Measurements from ENCODE around the gene ARHGAP8. TPM values are rescaled to one million over a fixed set of nuclear protein-coding genes. Genes with fewer than 3 reads are reported as not detected.

ARHGAP8 gene
- polyA plus RNA-seq, 3 donors: 31.4 to 51.0 (median 37.3) TPM

- peak; percentile 71 for DNase-seq
These were observed 31.2 kb upstream of the ARHGAP8 start for GRCh38 chr22:44721213-44721612.

DNA sequence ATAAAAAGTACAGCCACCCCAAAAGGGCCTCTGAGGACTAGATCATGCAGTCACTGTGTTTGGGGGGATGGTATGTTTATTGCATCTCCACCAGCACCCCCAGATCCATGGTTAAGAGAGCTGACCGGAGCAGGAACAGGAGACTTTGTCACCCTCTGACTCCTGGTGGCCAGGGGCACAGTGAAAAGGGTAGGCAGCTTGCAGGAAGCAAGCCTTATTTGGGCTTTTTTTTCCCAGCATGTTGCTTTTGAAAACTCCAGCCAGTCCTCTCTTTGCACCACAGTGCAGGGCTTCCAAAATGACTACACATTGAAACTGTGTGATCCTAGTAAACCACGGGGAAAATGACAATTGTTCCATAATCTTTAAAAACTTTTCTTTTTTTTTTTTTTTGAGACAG, 29.8 kb upstream of the ARHGAP8 start:
- no peak for DNase-seq

DNA sequence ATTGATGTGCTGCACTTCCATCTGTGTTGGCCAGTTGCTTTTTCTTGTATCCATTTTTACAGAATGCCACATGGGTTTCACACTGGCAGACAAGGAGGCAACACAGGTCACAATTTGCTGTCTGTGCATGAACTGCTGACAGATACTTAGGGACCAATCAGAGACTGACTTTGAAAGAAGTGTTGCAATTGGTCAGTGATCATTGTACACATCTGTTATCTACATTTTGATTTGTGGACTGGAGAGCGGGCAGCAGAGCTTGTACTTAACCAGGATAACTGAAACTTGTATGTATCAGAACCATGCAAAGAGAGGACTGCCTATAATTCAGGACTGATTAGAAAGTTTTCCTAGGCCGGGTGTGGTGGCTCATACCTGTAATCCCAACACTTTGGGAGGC, 28.6 kb upstream of the ARHGAP8 start:
- DNase-seq: no peak

- DNase-seq: no peak
These were observed 28.0 kb upstream of the ARHGAP8 start for GRCh38 chr22:44724416-44724815.

- no peak for DNase-seq
These were observed 27.5 kb upstream of the ARHGAP8 start for GRCh38 chr22:44724859-44725258.

GRCh38 chr22:44726439-44726838, 25.9 kb upstream of the ARHGAP8 start:
- DNase-seq: no peak

DNA sequence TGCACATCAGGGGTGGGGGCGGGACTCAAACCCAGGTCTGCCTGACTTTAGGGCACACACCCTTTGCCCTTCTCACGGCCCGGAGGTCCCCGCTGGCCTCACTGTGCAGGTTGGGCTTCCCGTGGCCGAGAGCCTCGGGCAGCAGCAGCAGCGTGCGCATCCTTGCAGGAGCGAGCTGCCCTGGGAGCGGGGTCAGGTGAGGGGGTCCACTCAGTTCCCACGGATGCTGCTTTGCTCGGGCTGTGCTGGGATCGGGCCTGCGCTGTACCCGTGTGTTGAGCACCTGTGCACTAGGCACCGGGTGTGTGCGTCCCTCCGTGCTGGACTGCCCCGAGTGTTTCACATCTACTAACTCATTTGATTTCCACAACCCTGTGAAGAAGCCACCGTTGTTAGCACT, 25.2 kb upstream of the ARHGAP8 start:
- DNase-seq: no peak

DNA sequence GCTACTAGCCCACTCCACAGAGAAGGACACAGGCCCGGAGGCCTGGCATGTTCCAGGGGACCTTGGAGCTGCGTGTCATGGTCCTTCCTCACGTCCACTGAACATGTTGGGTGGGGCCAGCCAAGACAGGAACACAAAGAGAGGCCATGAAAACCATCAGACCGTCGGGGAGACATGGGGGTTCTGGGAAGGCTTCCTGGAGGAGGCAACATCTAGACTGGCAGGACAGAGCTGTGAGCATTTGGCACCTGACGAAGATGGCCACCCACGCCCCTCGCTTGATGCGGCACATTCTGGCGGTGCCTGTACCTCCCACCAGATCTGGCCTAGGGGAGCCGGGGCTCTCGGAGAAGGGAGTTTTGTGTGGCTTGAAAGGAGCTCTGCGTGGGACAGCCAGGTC, 24.7 kb upstream of the ARHGAP8 start:
- no peak for DNase-seq

- DNase-seq: no peak
These were observed 23.5 kb upstream of the ARHGAP8 start for GRCh38 chr22:44728761-44729324.

- peak; percentile 79 for DNase-seq
These were observed 22.9 kb upstream of the ARHGAP8 start for GRCh38 chr22:44729391-44730021.

- DNase-seq: peak; percentile 49
These were observed 22.4 kb upstream of the ARHGAP8 start for GRCh38 chr22:44730022-44730393.

DNA sequence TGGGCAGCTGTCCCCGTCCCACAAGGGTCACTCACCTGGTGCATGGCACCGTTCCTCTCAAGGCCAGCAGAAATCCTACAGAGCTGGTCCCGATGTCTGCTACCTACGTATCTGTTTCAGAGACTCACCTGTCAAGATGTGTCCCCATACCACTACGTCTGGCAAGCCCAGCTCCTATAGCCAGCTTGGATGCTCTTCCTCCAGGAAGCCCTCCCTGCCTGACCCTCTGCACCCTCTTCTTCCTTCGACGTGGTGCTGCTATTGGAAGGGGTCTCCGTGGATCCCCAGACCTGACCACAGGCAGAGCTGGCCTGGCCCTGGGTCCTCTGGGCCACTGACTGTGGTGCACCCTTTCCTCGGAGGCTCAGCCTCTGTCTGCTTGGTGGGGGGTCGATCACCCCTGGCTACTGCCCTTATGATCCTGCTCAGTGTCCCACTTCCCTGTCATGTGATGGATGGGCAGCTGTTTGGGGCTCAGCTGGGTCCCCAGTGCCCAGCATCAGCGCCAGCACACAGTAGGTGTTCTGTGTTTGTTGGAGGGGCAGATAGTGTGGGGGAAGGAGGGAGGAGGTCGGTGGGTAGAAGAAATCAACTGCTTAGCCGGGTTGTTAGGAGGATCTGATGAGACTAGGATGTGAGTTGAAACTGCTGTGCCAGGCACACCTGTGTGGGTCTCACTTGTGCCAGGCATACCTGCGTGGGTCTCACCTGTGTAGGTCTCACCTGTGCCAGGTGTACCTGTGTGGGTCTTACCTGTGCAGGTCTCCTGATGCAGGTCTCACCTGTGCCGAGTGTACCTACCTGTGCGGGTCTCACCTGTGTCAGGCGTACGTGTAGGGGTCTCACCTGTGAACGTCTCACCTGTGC, 21.7 kb upstream of the ARHGAP8 start:
- no peak for DNase-seq

DNA sequence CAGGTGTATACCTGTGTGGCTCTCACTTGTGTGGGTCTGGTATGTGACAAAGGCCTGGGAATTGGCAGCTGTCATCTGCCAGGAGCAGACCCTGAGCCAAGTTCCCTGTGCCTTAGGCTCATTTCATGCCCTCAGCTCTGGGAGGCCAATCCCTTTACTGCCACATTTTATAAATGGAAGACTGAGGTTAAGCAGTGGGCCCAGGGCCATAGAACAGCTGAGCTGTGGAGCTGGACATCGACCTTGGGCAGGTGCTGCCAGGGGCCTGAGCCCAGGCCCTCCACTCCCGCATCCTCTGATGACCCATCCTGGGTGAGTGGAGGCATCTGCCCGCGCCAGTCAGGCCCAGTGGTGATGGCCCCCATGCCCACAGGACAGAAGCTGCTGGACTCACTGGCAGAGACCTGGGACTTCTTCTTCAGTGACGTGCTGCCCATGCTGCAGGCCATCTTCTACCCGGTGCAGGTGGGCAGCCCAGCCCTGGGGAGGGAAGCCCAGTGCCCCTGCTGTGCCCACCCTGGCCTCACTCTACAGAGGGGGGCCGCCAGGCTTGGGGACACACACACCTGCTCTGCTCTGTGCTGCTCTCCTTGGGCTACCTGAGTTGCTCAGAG, 20.9 kb upstream of the ARHGAP8 start:
- DNase-seq: no peak

DNA sequence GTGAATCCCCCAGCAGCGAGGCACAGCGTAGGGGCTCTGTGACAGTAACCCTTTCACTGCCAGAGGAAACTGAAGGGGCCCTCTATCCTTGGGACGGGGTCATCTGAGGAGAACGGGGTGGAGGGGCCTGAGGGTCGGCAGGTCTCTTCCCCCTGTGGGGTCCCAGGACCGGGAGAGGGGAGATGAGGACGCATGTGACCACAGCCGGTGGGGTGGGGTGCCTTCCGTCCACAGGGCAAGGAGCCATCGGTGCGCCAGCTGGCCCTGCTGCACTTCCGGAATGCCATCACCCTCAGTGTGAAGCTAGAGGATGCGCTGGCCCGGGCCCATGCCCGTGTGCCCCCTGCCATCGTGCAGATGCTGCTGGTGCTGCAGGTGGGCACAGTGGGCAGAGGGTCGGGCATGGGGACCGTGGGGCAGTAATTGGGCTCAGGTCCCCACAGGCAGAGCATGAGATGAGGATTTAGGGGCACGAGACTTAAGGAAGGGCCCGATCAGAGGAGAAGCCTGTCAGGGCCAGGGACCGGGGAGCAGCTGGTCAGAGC, 20.3 kb upstream of the ARHGAP8 start:
- DNase-seq: no peak

DNA sequence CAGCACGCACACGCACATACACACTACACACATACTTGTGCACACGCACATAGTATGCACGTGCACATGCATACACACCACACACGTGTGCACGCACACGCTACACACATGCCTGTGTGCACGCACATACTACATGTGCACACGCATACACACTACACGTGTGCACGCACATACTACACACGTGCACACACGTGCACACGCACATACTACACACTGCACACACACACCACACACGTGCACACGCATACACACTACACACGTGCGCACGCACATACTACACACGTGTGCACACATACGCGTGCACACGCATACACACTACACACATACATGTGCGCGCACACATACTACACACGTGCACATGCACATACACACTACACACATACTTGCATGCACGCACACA, 19.7 kb upstream of the ARHGAP8 start:
- DNase-seq: no peak

- DNase-seq: no peak
These were observed 18.8 kb upstream of the ARHGAP8 start for GRCh38 chr22:44733426-44734106.

DNA sequence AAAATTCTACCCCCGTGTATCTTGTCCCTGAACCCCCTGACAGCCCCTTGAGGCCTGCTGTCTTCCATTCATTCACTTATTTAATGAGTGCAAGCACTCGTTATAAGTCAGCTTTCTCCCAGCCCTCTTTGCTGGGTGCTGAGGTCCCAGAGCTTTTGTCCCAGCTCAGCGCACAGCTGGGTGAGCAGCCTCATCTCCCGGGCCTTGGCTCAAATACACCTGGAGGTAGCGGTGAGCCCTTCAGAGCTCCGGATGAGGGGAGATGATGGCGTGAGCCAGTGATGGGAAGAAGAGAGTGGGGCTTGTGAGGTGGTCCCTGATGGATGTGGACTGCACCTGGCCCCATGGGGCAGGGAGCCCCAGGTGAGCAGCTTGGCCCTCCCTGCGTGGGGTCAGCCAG, 18.1 kb upstream of the ARHGAP8 start:
- no peak for DNase-seq

DNA sequence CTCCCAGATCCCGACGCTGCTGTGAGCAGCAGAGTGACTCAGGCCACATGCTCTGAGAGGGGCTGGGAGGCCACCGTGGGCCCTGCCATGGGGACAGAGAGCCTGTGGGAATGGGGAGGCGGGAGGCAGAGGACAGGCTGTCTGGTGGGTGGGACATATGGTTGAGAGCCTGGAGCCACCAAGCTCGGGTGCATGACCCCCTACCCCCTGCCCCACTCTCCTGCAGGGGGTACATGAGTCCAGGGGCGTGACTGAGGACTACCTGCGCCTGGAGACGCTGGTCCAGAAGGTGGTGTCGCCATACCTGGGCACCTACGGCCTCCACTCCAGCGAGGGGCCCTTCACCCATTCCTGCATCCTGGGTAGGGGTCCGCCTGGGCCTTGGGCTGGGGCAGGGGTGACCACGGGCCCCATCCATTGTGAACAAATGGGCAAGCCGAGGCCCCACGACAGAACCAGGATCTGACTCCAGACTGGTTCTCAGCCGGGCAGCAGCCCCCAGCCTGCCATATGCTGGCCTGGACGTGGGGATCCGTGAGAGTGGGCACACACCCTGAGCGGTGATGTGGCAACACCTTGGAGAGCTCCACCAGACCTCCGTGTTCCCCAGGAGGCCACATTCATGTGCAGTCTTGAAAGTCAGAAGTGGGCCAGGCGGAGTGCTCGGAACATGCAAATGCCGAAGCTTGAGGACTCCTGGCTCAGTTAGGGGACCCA, 17.4 kb upstream of the ARHGAP8 start:
- DNase-seq: no peak

GRCh38 chr22:44735518-44736428, 16.6 kb upstream of the ARHGAP8 start:
- no peak for DNase-seq

Measured in renal pelvis (tissue), 4 donors.